HL-60 (cell line): ENCODE results near the gene PLPP2.

Source experiments
- DNase-seq, 2 experiments: peaks; one replicate each; pipeline ENCODE4 v3.0.0-alpha.2; 2010 to 2020; ENCODE audit warnings: low read depth in 1 of 2, low spot score in 1 of 2
- H3K27ac ChIP-seq: fragments of 250-450 bp; sonication (Bioruptor Pico); replicated peaks from 2 replicates; pipeline ENCODE4 v1.5.1; 2020; ENCODE audit warnings: mild to moderate bottlenecking, moderate library complexity
- H3K27me3 ChIP-seq: fragments of 250-450 bp; sonication (Bioruptor Pico); 2 replicates; pipeline ENCODE4 v1.5.1; 2021; ENCODE audit warnings: mild to moderate bottlenecking, moderate library complexity; ENCODE audit not compliant: insufficient read depth, poor library complexity, severe bottlenecking
- H3K4me3 ChIP-seq: replicated peaks from 2 replicates; pipeline ENCODE4 v1.5.1; 2011; ENCODE audit warnings: mild to moderate bottlenecking, control low read depth, low read length; ENCODE audit not compliant: insufficient read depth
- GABPA ChIP-seq: IDR thresholded peaks from 2 replicates; pipeline ENCODE4 v1.6.1; 2012; ENCODE audit warnings: low read depth
- POLR2AphosphoS5 ChIP-seq: IDR thresholded peaks from 2 replicates; pipeline ENCODE4 v1.6.1; 2012; ENCODE audit warnings: low read depth
- SPI1 ChIP-seq: IDR thresholded peaks from 2 replicates; pipeline ENCODE4 v1.6.1; 2012; ENCODE audit warnings: low read depth, mild to moderate bottlenecking, borderline replicate concordance
- TF ChIP-seq, protein P1 (sequence below): IDR thresholded peaks from 2 replicates; pipeline ENCODE4 v1.6.1; 2012; ENCODE audit warnings: low read depth; ENCODE audit not compliant: insufficient replicate concordance
- TF ChIP-seq, protein P2 (sequence below): IDR thresholded peaks from one replicate; pipeline ENCODE4 v1.5.1; 2011; ENCODE audit warnings: low read length, control low read depth, inconsistent platforms; ENCODE audit not compliant: insufficient read depth

The PLPP2 gene

DNA sequence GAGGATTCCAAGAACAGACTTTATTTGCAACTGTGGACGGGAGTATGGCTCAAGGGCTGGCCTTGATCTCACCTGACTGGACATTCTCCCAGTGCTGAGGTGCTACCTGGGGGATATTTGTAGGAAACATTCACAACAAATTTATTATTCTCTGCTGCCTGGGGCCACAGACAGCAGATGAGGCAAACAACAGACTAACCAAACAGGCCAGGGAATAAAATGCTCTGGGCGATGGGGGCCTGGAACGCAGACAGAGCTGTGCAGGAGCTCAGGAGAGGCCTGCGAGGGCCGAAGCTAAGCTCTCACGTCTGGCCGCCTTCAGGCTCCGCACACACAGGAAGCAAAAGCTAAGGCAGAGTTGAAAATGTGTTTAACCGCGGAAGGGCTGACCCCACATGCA, 7.8 kb downstream of the PLPP2 start:
- DNase-seq = no peak
- no peak for TF ChIP-seq POLR2AphosphoS5
- H3K27me3 ChIP-seq = no peaks in the 10 kb centered on the region
- H3K27ac ChIP-seq = no peak overlapping the region
- no peak overlapping the region for H3K4me3 ChIP-seq

DNA sequence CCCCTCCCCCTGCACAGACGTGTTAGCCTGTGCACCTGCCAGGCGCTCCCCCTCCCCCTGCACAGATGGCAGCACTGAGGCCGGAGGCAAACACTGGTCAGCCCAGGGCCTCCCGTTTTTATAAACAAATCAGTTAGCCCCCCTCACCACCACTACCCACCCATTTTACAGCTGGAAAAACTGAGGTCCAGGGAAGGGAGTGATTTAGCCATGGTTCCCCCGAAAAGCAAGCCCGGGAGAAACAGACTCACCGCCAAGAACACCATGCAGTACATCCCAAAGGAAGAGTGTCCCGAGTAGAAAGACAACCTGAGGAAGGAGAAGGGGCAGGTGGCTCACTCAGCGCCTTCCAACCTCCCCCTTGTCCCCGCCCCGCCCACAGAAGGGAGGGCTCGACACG, 8.7 kb downstream of the PLPP2 start:
- Histone ChIP-seq H3K27me3 (no peaks in the 10 kb centered on the region), H3K4me3 (no peak overlapping the region), H3K27ac (no peak overlapping the region)
- no peak for TF ChIP-seq GABPA
- TF ChIP-seq POLR2AphosphoS5 = no peak
- TF ChIP-seq SPI1 = no peak
- TF ChIP-seq, protein P1, sequence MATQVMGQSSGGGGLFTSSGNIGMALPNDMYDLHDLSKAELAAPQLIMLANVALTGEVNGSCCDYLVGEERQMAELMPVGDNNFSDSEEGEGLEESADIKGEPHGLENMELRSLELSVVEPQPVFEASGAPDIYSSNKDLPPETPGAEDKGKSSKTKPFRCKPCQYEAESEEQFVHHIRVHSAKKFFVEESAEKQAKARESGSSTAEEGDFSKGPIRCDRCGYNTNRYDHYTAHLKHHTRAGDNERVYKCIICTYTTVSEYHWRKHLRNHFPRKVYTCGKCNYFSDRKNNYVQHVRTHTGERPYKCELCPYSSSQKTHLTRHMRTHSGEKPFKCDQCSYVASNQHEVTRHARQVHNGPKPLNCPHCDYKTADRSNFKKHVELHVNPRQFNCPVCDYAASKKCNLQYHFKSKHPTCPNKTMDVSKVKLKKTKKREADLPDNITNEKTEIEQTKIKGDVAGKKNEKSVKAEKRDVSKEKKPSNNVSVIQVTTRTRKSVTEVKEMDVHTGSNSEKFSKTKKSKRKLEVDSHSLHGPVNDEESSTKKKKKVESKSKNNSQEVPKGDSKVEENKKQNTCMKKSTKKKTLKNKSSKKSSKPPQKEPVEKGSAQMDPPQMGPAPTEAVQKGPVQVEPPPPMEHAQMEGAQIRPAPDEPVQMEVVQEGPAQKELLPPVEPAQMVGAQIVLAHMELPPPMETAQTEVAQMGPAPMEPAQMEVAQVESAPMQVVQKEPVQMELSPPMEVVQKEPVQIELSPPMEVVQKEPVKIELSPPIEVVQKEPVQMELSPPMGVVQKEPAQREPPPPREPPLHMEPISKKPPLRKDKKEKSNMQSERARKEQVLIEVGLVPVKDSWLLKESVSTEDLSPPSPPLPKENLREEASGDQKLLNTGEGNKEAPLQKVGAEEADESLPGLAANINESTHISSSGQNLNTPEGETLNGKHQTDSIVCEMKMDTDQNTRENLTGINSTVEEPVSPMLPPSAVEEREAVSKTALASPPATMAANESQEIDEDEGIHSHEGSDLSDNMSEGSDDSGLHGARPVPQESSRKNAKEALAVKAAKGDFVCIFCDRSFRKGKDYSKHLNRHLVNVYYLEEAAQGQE = no peak
- TF ChIP-seq, protein P2, sequence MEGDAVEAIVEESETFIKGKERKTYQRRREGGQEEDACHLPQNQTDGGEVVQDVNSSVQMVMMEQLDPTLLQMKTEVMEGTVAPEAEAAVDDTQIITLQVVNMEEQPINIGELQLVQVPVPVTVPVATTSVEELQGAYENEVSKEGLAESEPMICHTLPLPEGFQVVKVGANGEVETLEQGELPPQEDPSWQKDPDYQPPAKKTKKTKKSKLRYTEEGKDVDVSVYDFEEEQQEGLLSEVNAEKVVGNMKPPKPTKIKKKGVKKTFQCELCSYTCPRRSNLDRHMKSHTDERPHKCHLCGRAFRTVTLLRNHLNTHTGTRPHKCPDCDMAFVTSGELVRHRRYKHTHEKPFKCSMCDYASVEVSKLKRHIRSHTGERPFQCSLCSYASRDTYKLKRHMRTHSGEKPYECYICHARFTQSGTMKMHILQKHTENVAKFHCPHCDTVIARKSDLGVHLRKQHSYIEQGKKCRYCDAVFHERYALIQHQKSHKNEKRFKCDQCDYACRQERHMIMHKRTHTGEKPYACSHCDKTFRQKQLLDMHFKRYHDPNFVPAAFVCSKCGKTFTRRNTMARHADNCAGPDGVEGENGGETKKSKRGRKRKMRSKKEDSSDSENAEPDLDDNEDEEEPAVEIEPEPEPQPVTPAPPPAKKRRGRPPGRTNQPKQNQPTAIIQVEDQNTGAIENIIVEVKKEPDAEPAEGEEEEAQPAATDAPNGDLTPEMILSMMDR = no peak
- DNase-seq = no peak

DNA sequence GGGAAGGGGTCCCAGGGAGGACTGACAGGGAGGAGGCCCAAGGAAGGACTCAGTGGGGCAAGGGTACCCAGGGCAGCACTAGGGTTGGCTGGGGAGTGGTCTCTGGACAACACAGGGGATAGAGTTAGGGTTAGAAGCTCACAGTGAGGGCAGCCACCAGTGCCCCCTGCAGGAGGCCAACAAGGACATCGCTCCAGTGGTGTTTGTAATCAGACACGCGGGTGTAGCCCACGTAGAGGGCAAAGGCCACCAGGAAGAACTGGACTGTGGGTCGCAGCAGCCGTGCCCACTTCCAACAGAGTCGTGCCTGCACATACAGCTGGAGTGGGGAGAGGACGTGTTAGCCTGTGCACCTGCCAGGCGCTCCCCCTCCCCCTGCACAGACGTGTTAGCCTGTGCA, 9.2 kb downstream of the PLPP2 start:
- no peak for DNase-seq
- Histone ChIP-seq H3K27ac (no peak overlapping the region), H3K27me3 (no peaks in the 10 kb centered on the region), H3K4me3 (no peak overlapping the region)
- TF ChIP-seq, protein P1 = no peak
- TF ChIP-seq SPI1 = no peak
- no peak for TF ChIP-seq POLR2AphosphoS5
- no peak for TF ChIP-seq GABPA
- TF ChIP-seq, protein P2 = no peak

DNA sequence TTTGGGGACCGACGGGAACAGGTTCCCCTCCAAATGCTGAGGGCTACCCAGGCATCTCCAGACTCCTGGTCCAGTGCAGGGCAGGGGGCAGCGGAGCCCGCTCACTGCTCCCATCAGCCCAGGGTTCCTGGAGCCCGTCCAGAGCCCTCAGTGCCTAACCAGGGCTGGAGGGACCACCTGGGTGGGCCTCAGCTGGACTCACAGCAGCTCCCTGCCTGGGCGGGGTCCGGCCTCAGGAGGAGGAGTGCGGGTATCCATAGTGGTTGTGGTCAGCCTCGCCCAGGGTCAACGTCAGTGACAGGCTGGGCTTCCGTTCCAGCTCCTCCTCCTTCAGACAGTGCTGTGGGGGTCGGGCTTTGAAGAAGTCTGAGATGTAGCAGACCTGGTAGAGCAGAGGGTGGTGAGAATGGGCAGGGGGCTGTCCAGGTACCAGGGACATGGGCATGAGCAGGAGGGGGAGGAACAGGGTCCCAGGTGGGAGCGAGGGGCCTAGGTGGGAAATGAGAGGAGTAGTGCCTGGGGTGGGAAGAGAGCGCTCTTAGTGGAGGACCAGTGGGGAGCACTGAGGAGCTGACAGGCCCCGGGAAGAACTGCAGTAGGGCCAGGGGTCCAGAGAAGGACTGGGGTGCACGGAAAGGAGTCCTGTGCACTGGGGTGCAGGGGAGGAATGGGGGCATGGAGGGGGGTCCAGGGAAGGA, 9.9 kb downstream of the PLPP2 start:
- TF ChIP-seq, protein P2 = no peak
- TF ChIP-seq GABPA (no peak), POLR2AphosphoS5 (no peak), SPI1 (no peak)
- TF ChIP-seq, protein P1 = no peak
- Histone ChIP-seq H3K4me3 (no peak overlapping the region), H3K27ac (no peak overlapping the region), H3K27me3 (no peaks in the 10 kb centered on the region)
- DNase-seq = no peak
